Measurements from ENCODE around the gene MND1. TPM values are rescaled to one million over a fixed set of nuclear protein-coding genes. Genes with fewer than 3 reads are reported as not detected.

MND1 gene
- total and polyA plus RNA-seq, 12 donors: 0.20 to 1.7 (median 0.34) TPM; not detected in 6

- Histone ChIP-seq H3K27me3 (no peaks in the 10 kb centered on the region), H3K9me3 (peaks cover 0 to 17% (median 5%) of the 10 kb centered on the region in 11 donors), H3K27ac (no peak overlapping the region), H3K4me3 (no peak overlapping the region), H3K4me1 (peaks cover 0 to 38% (median 11%) of the 10 kb centered on the region in 9 donors), H3K36me3 (peaks cover 0 to 73% (median 16%) of the 10 kb centered on the region in 9 donors)
- 67 to 82% methylated on average over 8 of the region's 8 CpGs for WGBS, 2 donors
- ATAC-seq (peak in 1 of 8 donors; percentile 19), DNase-seq (no peak)
- no peak for TF ChIP-seq CTCF (IDR thresholded peaks at IDR 0.05)
- intact Hi-C loops (cut with DNase I): no loop called here
These were observed 47.4 kb upstream of the MND1 start for GRCh38 chr4:153297116-153297515.

GRCh38 chr4:153310793-153311192 is 33.7 kb upstream of the MND1 start:
- TF ChIP-seq CTCF (IDR thresholded peaks at IDR 0.05): no peak
- 92 to 100% methylated on average over 1 of the region's 1 CpG for WGBS, 2 donors
- ATAC-seq: peak in 1 of 8 donors; percentile 41
- H3K4me3 ChIP-seq: no peak overlapping the region
- H3K4me1 ChIP-seq: peaks cover 0 to 8% (median 0%) of the 10 kb centered on the region in 9 donors
- H3K9me3 ChIP-seq: peaks cover 0 to under 1% (median 0%) of the 10 kb centered on the region in 11 donors
- intact Hi-C loops (cut with DNase I): loop anchor here in 1 of 10 donors (10.0 kb wide), 1 partner anchor 86 kb away; no protein-coding TSS in a partner anchor
- no peaks in the 10 kb centered on the region for H3K27me3 ChIP-seq
- H3K27ac ChIP-seq: no peak overlapping the region
- peaks cover 0 to 31% (median 0%) of the 10 kb centered on the region in 9 donors for H3K36me3 ChIP-seq
- no peak for DNase-seq

- Histone ChIP-seq H3K4me1 (peaks cover 0 to 8% (median 0%) of the 10 kb centered on the region in 9 donors), H3K27me3 (no peaks in the 10 kb centered on the region), H3K36me3 (peaks cover 0 to 50% (median 0%) of the 10 kb centered on the region in 9 donors), H3K4me3 (no peak overlapping the region), H3K27ac (no peak overlapping the region), H3K9me3 (no peaks in the 10 kb centered on the region)
- TF ChIP-seq CTCF (IDR thresholded peaks at IDR 0.05): no peak
- ATAC-seq: no peak
- intact Hi-C loops (cut with DNase I): loop anchor here in 8 of 10 donors (5.0 to 10.0 kb wide), 4 partner anchors 83 to 173 kb away; no protein-coding TSS in a partner anchor
- no peak for DNase-seq
- WGBS, 2 donors: 81 to 87% methylated on average over 1 of the region's 1 CpG
These were observed 29.6 kb upstream of the MND1 start for GRCh38 chr4:153314915-153315314.

GRCh38 chr4:153318696-153319320 is 25.7 kb upstream of the MND1 start:
- no peaks in the 10 kb centered on the region for H3K9me3 ChIP-seq
- ATAC-seq (peak in 7 of 8 donors; percentile 47 to 82 (median 73)), DNase-seq (peak in 1 of 2 donors; percentile 36)
- H3K4me3 ChIP-seq: no peak overlapping the region
- H3K27me3 ChIP-seq: no peaks in the 10 kb centered on the region
- H3K36me3 ChIP-seq: peaks cover 0 to 80% (median 6%) of the 10 kb centered on the region in 9 donors
- H3K27ac ChIP-seq: no peak overlapping the region
- TF ChIP-seq CTCF (IDR thresholded peaks at IDR 0.05): peak; percentile 45 to 83 (median 69)
- WGBS, 2 donors: 75 to 85% methylated on average over 2 of the region's 2 CpGs
- H3K4me1 ChIP-seq: no peaks in the 10 kb centered on the region
- intact Hi-C loops (cut with DNase I): loop anchor here (1.0 to 10.0 kb wide), 9 partner anchors 87 to 177 kb away; no protein-coding TSS in a partner anchor

All from heart right ventricle (tissue), 16 donors.